GM21825 (cell line): ENCODE results near the gene DST.
"Not testable (repeated sequence)": the region's sequence is repeated elsewhere in the genome, so short reads cannot be mapped to it uniquely, and the experiment has no call there.

ENCODE experiments used
- ATAC-seq: cut with Tn5 transposase; IDR thresholded peaks from one replicate; pipeline ENCODE4 v1.9.1; 2021; ENCODE audit warnings: mild to moderate bottlenecking, moderate library complexity; ENCODE audit not compliant: unreplicated experiment

DST gene

GRCh38 chr6:56573624-56574023 is 69.1 kb downstream of the DST start:
- ATAC-seq: no peak

DNA sequence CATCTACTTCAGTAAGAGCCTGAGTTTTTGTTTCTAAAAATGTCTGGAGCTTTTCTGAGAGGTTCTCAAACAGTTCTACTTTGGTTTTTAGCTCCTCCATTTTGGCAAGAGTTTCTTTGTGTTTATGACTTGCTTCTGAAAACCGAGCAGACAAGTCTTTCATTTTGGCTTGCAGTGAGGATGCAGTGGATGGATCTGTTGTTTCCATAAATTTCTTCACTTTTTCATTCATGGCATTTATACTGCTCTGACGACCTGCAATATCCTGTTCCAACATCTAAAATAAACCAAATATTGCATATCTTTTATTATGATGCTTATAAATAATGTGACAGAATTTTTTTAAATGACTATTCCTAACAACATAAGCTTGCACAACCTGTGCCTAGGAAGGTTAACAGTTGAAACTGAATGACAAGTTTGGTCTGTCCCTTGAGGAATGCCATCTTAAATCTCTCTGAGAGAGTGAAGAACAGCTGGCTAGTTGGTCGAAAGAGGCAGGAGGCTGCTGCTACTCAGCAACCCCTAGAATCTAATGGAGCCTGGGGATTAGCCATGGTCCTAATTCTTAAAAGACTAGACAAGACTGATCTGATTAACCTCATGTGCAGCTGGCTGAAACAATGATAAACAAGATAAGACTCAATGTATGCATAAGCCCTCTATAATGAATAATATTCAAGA is 69.8 kb downstream of the DST start:
- ATAC-seq: no peak

- no peak for ATAC-seq
These were observed 71.1 kb downstream of the DST start for GRCh38 chr6:56571605-56572004.

DNA sequence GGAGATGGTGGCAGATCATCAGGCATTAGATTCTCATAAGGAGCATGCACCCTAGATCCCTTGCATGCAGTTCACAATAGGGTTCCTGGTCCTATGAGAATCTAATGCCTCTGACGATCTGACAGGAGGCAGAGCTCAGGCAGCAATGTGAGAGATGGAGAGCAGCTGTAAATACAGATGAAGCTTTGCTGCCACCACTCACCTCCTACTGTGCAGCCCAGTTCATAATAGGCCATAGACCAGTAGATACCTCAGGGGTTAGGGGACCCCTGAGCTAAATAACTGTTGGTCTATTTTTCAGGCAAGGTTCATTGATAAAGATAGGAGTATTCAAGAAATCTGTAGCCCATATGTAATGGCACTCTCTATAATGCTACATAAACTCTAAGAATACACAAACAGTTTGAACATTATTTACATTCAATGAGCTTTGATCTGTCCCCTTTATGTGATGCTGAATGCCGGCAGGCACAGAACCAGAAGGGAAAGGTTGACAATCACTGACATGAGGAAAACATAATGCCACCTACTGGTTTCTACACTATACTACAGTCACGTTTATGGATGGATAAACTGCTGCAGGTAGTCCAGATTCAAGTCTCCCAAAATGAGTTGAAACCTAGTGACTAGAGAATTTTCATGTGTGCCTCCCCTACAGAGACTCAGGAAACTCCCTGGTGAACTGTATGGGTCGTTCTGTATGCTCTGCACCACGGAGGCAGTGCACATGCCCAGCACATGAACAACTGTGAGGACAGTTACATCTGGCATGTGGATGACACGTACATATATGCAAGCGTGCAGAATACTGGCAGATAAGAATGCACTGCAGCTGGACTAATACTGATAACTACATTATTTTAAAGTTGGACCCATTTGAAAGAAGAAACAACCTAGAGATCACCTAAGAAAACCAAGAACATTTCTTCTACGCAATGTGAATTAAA is 72.0 kb downstream of the DST start:
- no peak for ATAC-seq

- no peak for ATAC-seq
These were observed 75.2 kb downstream of the DST start for GRCh38 chr6:56567501-56567900.

DNA sequence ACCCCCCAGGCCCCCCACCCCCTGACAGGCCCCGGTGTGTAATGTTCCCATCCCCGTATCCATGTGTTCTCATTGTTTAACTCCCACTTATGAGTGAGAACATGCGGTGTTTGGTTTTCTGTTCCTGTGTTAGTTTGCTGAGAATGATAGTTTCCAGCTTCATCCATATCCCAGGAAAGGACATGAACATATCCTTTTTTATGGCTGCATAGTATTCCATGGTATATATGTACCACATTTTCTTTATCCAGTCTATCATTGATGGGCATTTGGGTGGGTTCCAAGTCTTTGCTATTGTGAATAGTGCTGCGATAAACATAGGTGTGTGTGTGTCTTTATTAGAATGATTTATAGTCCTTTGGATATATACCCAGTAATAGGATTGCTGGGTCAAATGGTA is 80.0 kb downstream of the DST start:
- not testable (repeated sequence) for ATAC-seq

GRCh38 chr6:56556751-56557540 is 85.7 kb downstream of the DST start:
- ATAC-seq: no peak

DNA sequence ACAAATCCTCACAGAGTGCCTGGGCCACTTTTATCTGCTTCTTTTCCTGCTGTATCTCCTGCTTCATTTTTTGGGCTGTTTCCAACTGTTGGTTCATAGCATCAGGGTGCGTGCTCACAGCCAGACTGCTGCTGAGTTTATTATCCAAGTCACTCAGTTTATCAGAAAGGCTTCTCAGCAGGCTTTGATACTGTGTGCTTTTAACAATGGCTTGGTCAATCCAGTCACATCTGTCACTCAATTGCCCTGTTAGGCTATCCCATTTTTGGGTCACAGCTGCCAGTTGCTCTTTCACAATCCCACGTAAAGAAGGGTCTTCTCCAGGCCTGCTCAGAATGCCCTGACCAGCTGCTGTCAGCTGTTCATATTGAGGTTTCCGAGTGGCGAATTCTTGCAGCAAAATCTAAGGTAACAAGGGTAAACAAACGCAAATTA is 87.2 kb downstream of the DST start:
- no peak for ATAC-seq

DNA sequence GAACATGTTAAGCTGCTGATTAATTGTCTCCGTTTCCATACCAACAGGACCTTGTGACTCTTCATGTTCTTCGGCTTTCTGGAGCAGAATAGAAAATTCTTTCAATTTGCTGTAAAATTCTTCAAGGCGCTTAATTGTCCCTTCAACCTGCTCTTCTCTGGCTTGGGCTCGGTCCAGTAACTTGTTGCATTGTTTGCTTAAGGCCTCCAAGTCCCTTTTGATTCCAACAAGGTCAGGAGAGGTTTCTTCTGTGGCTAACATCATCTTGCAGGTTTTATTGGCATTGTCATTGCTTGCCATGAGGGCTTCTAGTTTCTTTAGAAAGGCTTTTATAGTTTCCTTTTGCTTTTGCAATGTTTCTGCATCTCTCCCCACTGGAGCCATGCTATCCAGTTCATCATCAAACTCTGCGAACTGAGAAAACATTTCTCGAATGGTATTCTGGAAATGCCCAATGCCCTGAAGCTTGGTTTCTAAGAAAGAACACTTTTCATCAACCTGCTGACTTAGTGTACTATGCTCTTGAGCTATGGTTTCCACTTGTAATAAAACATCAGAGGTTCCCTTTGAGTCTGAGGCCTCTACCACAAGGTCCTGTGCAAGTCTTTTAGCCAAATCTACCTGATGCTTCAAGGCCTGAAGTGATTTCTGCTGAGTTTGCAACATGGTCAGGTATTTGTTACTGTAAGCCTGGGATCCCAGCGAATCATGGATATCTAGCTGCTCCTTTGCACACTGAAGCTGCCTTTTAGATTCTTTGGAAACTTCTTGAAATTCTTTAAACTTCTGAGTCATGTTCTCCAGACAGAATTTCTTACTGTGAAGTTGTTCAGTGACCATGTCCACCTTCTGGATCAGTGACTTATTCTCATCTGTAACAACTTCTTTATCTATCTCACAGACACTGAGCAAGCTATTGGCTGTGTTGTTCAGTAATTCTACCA is 90.2 kb downstream of the DST start:
- ATAC-seq: no peak

DNA sequence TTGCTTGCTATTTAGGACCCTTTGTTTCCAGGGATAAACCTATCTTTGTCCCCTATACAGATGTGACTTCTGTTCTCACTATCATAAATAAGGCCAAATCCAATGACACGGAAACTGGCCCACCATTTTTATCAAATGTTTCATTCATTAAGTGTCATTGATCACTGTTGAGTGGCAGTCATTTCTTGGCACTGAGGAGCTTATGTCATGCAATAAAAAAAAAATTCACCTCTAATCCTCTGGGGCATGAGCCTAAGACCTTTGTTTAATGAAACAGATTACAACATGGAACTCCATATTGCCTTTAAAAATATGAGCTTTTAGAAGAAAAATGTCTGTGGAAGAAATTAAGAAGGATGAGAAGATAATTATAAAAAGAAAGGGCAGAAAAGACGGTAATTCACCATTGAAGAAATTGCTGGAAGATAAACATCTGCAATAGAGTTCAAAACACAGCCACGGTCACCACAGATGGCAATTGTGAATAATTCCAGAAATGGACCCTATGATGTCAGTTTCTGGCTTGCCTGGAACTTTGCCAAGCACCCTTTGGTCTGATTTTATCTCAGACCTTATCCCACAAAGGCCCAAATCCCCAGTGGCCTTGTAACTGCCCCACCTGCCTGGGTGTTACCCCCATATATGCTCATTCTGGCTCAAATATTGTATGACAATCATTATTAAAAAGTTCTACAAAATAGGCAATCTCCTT is 91.1 kb downstream of the DST start:
- no peak for ATAC-seq

GRCh38 chr6:56550301-56550700 is 92.4 kb downstream of the DST start:
- no peak for ATAC-seq

DNA sequence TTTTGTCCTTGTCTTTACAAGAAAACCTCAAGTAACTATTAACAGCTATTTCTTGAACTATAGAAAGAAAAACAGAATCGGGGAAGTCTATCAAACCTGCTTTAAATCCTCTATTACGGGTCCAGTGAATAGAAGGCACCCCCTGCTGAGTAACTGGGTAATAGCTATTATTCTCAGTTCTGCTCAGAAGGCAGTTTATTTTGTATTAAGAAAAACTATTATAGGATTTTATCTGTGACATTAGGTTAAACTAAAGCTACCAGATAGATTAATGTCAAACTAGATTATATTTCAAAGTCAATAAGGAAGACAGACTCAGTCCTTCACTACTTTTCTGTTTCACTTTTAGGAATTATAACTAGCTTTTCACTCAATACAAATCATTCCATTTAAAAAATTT is 93.7 kb downstream of the DST start:
- no peak for ATAC-seq

DNA sequence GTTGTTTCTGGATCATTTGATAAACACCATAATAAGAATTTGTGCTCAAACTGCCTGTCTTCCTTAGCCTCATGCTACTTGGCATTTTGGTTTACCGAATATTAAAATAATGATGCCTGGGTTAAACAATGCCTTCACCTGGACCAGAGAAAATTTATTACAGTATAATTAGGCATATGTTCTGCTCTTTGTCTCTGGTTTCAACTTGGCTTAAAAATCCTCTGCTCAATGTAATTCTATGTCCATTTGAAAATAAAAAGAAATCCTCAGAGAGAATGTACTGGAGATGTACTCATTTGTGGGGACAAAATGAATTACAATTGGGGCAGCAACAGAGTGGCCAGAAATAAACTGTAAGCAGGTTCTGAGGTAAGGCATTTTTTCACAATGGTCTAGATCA is 95.0 kb downstream of the DST start:
- ATAC-seq: no peak

GRCh38 chr6:56542364-56543331 is 100.0 kb downstream of the DST start:
- ATAC-seq: peak; percentile 96

GRCh38 chr6:56541741-56542360 is 100.8 kb downstream of the DST start:
- ATAC-seq: no peak

GRCh38 chr6:56541030-56541600 is 101.6 kb downstream of the DST start:
- ATAC-seq: no peak

- ATAC-seq: no peak
These were observed 102.3 kb downstream of the DST start for GRCh38 chr6:56540232-56541029.
